H1 (cell line): ENCODE data around the gene RBM45. TPM values are rescaled to one million over a fixed set of nuclear protein-coding genes. Genes with fewer than 3 reads are reported as not detected.

Source experiments
- CTCF ChIA-PET: fragments of 300-600 bp; sonication (Branson Sonifier 250); formaldehyde crosslinking; loops from one replicate; lab custom pipeline; 2021; ENCODE audit not compliant: partially characterized antibody; lab: Charles Lee
- POLR2A ChIA-PET: fragments of 300-600 bp; sonication (Branson Sonifier 250); formaldehyde crosslinking; loops from one replicate; lab custom pipeline; 2021; ENCODE audit warnings: inconsistent platforms; ENCODE audit not compliant: partially characterized antibody; lab: Charles Lee
- DNase-seq, 2 experiments: peaks; one replicate each; pipeline versions ENCODE4 v3.0.0 to v3.0.0-alpha.2; 2010 to 2022; ENCODE audit warnings: low spot score in 2 of 2, low read depth in 1 of 2, mixed read lengths in 1 of 2
- FAIRE-seq: peaks from 2 replicates; lab custom pipeline; 2011; peaks lifted over from hg19 to GRCh38; lab: Jason Lieb, UNC
- H2AFZ ChIP-seq: 2 replicates; pipeline ENCODE4 v1.8.1; 2012; ENCODE audit warnings: low read length, inconsistent platforms
- H2AK5ac ChIP-seq: 2 replicates; pipeline ENCODE4 v1.6.1; 2013; ENCODE audit warnings: low read depth, low read length
- H2BK120ac ChIP-seq: replicated peaks from 2 replicates; pipeline ENCODE3; 2013; ENCODE audit warnings: low read depth, low read length, inconsistent platforms
- H2BK12ac ChIP-seq: 2 replicates; pipeline ENCODE4 v1.6.1; 2013; ENCODE audit warnings: low read depth, low read length
- H2BK15ac ChIP-seq: 2 replicates; pipeline ENCODE4 v1.6.1; 2013; ENCODE audit warnings: low read length
- H2BK20ac ChIP-seq: 2 replicates; pipeline ENCODE4 v1.6.1; 2013; ENCODE audit warnings: low read length
- H2BK5ac ChIP-seq: 2 replicates; pipeline ENCODE4 v1.6.1; 2013; ENCODE audit warnings: low read depth, low read length
- H3K14ac ChIP-seq: 2 replicates; pipeline ENCODE4 v1.6.1; 2013; ENCODE audit warnings: inconsistent platforms; ENCODE audit not compliant: insufficient read length
- H3K18ac ChIP-seq: 2 replicates; pipeline ENCODE4 v1.6.1; 2013; ENCODE audit warnings: low read length; ENCODE audit errors: extremely low read depth
- H3K23ac ChIP-seq: 2 replicates; pipeline ENCODE4 v1.6.1; 2013; ENCODE audit warnings: inconsistent platforms; ENCODE audit not compliant: insufficient read length
- H3K23me2 ChIP-seq: 2 replicates; pipeline ENCODE4 v1.6.1; 2013; ENCODE audit warnings: low read depth, low read length
- H3K27ac ChIP-seq: 2 replicates; pipeline ENCODE4 v1.6.1; 2011; ENCODE audit warnings: low read depth, low read length, inconsistent platforms
- H3K27me3 ChIP-seq, 4 experiments: replicated peaks in 1 of 4; 1 replicate in 1 of 4; 2 replicates in 3 of 4; pipeline versions ENCODE4 v1.6.1 to v1.8.1; 2011 to 2013; ENCODE audit warnings: low read length in 3 of 4, mild to moderate bottlenecking in 3 of 4, inconsistent platforms in 2 of 4, mixed read lengths in 2 of 4, moderate library complexity in 1 of 4; ENCODE audit not compliant: control insufficient read depth in 3 of 4, insufficient read depth in 3 of 4; ENCODE audit errors: extremely low read depth in 1 of 4
- H3K36me3 ChIP-seq, 4 experiments: 2 replicates each; pipeline versions ENCODE4 v1.6.1 to v1.8.1; 2011 to 2013; ENCODE audit warnings: mild to moderate bottlenecking in 4 of 4, low read length in 3 of 4, moderate library complexity in 2 of 4, control low read depth in 1 of 4, inconsistent platforms in 1 of 4; ENCODE audit not compliant: insufficient read depth in 4 of 4, control insufficient read depth in 2 of 4
- H3K4ac ChIP-seq: replicated peaks from 2 replicates; pipeline ENCODE3; 2013; ENCODE audit warnings: low read length, low read depth, mixed read lengths, inconsistent platforms; ENCODE audit not compliant: insufficient read length
- H3K4me1 ChIP-seq, 4 experiments: replicated peaks in 1 of 4; 1 replicate in 1 of 4; 2 replicates in 3 of 4; pipeline versions ENCODE4 v1.6.1 to v1.8.1; 2011 to 2013; ENCODE audit warnings: low read length in 3 of 4, inconsistent platforms in 2 of 4, mixed read lengths in 1 of 4; ENCODE audit not compliant: insufficient read depth in 4 of 4, control insufficient read depth in 3 of 4
- H3K4me2 ChIP-seq, 2 experiments: 2 replicates each; pipeline versions ENCODE4 v1.6.1 to v1.8.1; 2011 to 2013; ENCODE audit warnings: low read depth in 2 of 2, low read length in 2 of 2, control low read depth in 1 of 2, inconsistent platforms in 1 of 2, mild to moderate bottlenecking in 1 of 2; ENCODE audit not compliant: insufficient read depth in 1 of 2
- H3K4me3 ChIP-seq, 4 experiments: fragments of 200-600, 300-600 bp in 1 of 4; sonication (generic), shearing (Covaris generic), sonication (Bioruptor Twin) in 1 of 4; 2 replicates each; pipeline versions ENCODE4 v1.5.1 to v1.8.1; 2011 to 2016; ENCODE audit warnings: low read length in 4 of 4, low read depth in 3 of 4, control low read depth in 2 of 4, inconsistent platforms in 2 of 4, mild to moderate bottlenecking in 2 of 4, mixed read lengths in 1 of 4, moderate library complexity in 1 of 4; ENCODE audit not compliant: insufficient read depth in 2 of 4; ENCODE audit errors: extremely low read depth in 1 of 4
- H3K56ac ChIP-seq: replicated peaks from 2 replicates; pipeline ENCODE3; 2013; ENCODE audit warnings: low read depth, mild to moderate bottlenecking, mixed read lengths, low read length, inconsistent platforms; ENCODE audit not compliant: insufficient read length
- H3K79me1 ChIP-seq: 2 replicates; pipeline ENCODE4 v1.6.1; 2013; ENCODE audit warnings: low read depth, low read length, control low read depth
- H3K79me2 ChIP-seq, 2 experiments: 2 replicates each; pipeline versions ENCODE4 v1.6.1 to v1.8.1; 2012 to 2013; ENCODE audit warnings: low read length in 2 of 2, mild to moderate bottlenecking in 2 of 2, inconsistent platforms in 1 of 2; ENCODE audit not compliant: insufficient read depth in 2 of 2, control insufficient read depth in 1 of 2
- H3K9ac ChIP-seq, 4 experiments: replicated peaks in 1 of 4; 1 replicate in 1 of 4; 2 replicates in 3 of 4; pipeline versions ENCODE4 v1.6.1 to v1.8.1; 2011 to 2013; ENCODE audit warnings: low read depth in 3 of 4, low read length in 3 of 4, control low read depth in 2 of 4, mild to moderate bottlenecking in 2 of 4, moderate library complexity in 2 of 4, inconsistent platforms in 1 of 4; ENCODE audit errors: extremely low read depth in 1 of 4
- H3K9me3 ChIP-seq, 2 experiments: 2 replicates each; pipeline versions ENCODE4 v1.6.1 to v1.8.1; 2012 to 2013; ENCODE audit warnings: mild to moderate bottlenecking in 2 of 2, moderate library complexity in 2 of 2, control low read depth in 1 of 2, inconsistent platforms in 1 of 2, low read depth in 1 of 2, low read length in 1 of 2, mixed read lengths in 1 of 2; ENCODE audit not compliant: insufficient read depth in 2 of 2
- H4K20me1 ChIP-seq, 2 experiments: replicated peaks in 1 of 2; 2 replicates each; pipeline versions ENCODE3 to v1.8.1; 2011 to 2013; ENCODE audit warnings: inconsistent platforms in 2 of 2, low read length in 2 of 2, mild to moderate bottlenecking in 1 of 2; ENCODE audit not compliant: insufficient read depth in 2 of 2, control insufficient read depth in 1 of 2
- H4K5ac ChIP-seq: 2 replicates; pipeline ENCODE4 v1.6.1; 2013; ENCODE audit warnings: low read length, low read depth, mixed read lengths, inconsistent platforms; ENCODE audit not compliant: insufficient read length
- H4K8ac ChIP-seq: 2 replicates; pipeline ENCODE4 v1.8.0; 2013; ENCODE audit warnings: mild to moderate bottlenecking, moderate library complexity, low read length, inconsistent platforms; ENCODE audit not compliant: insufficient read depth; ENCODE audit errors: extremely low read depth
- H4K91ac ChIP-seq: replicated peaks from 2 replicates; pipeline ENCODE3; 2013; ENCODE audit warnings: low read length, mixed read lengths, inconsistent platforms; ENCODE audit not compliant: insufficient read length
- FOSL1 ChIP-seq: IDR thresholded peaks from 2 replicates; pipeline ENCODE4 v1.6.1; 2011; ENCODE audit warnings: mild to moderate bottlenecking, low read depth, low read length, moderate library complexity; ENCODE audit not compliant: insufficient read depth
- whole genome bisulfite sequencing, 2 experiments: shearing (Covaris generic) in 1 of 2; methylation state at CpG; one replicate each; pipeline versions ENCODE4 v1.1.6 to v1.1.7; 2013 to 2015; ENCODE audit warnings: low lambda C conversion rate in 2 of 2, mixed read lengths in 2 of 2, inconsistent platforms in 1 of 2, low coverage in 1 of 2, missing lambda C conversion rate in 1 of 2; ENCODE audit not compliant: insufficient replicate concordance in 2 of 2, insufficient coverage in 1 of 2, insufficient read length in 1 of 2; ENCODE audit errors: extremely low coverage in 1 of 2, missing lambda C conversion rate in 1 of 2; 5-methylcytosine and 5-hydroxymethylcytosine counted together
- polyA plus RNA-seq, 7 experiments: library from polyadenylated mRNA; depleted of rRNA in 3 of 7; stranded (reverse) in 5 of 7; unstranded in 2 of 7; fragments of >200 nt in 5 of 7; fragments of 200-250 nt in 2 of 7; gene quantifications; 1 replicate in 5 of 7; 2 replicates in 1 of 7; 4 replicates in 1 of 7; pipeline versions ENCODE4 v1.2.1 to v1.2.3, GENCODE V29; 2011 to 2013; ENCODE audit warnings: missing spikeins in 2 of 7, mixed read lengths in 2 of 7
- total RNA-seq: library from RNA; stranded (reverse); fragmentation: NEBNext Ultra II Directional; extraction: Animal tissue kit (Norgen Biotek cat#: 25700); gene quantifications from 2 replicates; pipeline ENCODE4 v1.2.1, GENCODE V29; 2021

The RBM45 gene
- total and polyA plus RNA-seq, 2 of the 8 experiments (the other 6 are each of a cell fraction or from before 2014, with no cell fraction given), result 4.7 to 10.4 TPM

DNA sequence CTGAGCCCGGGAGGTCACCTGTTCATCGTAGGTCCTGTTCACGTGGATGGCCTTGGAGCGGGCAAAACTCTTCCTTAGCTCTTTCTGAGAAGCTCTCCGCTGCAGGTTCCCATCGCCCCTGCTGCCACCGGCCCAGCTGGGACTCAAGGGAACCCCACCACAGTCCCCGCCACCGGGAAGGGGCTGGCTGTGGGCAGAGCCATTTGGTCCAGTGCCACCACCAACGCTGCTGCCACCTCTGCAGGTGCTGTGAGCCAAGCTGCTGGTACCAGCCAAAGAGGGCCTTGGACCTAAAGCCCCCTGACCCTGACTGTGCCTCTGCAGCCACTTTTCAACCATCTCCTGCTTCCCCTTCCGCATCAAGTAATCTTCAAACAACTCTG, 40.2 kb upstream of the RBM45 start:
- H3K36me3 ChIP-seq, result no peaks in the 10 kb centered on the region
- H4K91ac ChIP-seq, result no peak overlapping the region
- H3K23me2 ChIP-seq, result peaks cover 9% of the 10 kb centered on the region
- no peak overlapping the region for H3K14ac ChIP-seq
- H3K23ac ChIP-seq, result no peak overlapping the region
- 89% methylated on average over 11 of the region's 11 CpGs; no CpG with 5 or more reads in 1 of the 2 experiments for WGBS, 2 experiments
- no peak overlapping the region for H3K18ac ChIP-seq
- H3K27me3 ChIP-seq, result peaks cover 0 to 13% (median 11%) of the 10 kb centered on the region in 4 experiments; a peak in 4 of 7 replicates
- no peaks in the 10 kb centered on the region for H3K9me3 ChIP-seq
- H3K4me1 ChIP-seq, result peaks cover 0 to 7% (median 1%) of the 10 kb centered on the region in 4 experiments; a peak in 2 of 7 replicates
- no peak overlapping the region for H2BK20ac ChIP-seq
- peak overlapping the region; percentile 19; the same call in 1 of the 2 replicates for H4K8ac ChIP-seq
- TF ChIP-seq FOSL1, result no peak
- no peaks in the 10 kb centered on the region for H3K79me2 ChIP-seq
- no peak for FAIRE-seq
- CTCF ChIA-PET, result interaction anchor here (0.6 to 1.6 kb wide), 5 partner anchors 25 to 655 kb away, joined by 3 to 6 read pairs (median 3); partner anchors contain the start of gene RBM45
- no peaks in the 10 kb centered on the region for H4K20me1 ChIP-seq
- H3K4ac ChIP-seq, result no peak overlapping the region
- H2AFZ ChIP-seq, result 0 out of 2 replicates have a peak overlapping the region, but pooled peaks have one; percentile 97
- H2BK12ac ChIP-seq, result no peak overlapping the region; the same call in 1 of the 2 replicates
- no peak for DNase-seq
- peak overlapping the region; percentile 38; the same call in 1 of the 2 replicates for H2BK15ac ChIP-seq
- H3K4me2 ChIP-seq, result peak overlapping the region; percentile 58 to 87
- no peak overlapping the region for H4K5ac ChIP-seq
- no peak overlapping the region for H3K56ac ChIP-seq
- no peak overlapping the region for H3K9ac ChIP-seq
- no peak overlapping the region for H2AK5ac ChIP-seq
- H2BK120ac ChIP-seq, result no peak overlapping the region
- POLR2A ChIA-PET, result no interaction called here
- H3K79me1 ChIP-seq, result no peaks in the 10 kb centered on the region
- H2BK5ac ChIP-seq, result no peak overlapping the region
- H3K4me3 ChIP-seq, result peak overlapping the region in 2 of 4 experiments; percentile 65 to 70; a peak in 3 of 8 replicates
- H3K27ac ChIP-seq, result no peak overlapping the region
